ENCODE measurements around the gene MYO16.

Gene MYO16

GRCh38 chr13:109119896-109120295, 490.5 kb downstream of the MYO16 start:
- no peak for DNase-seq (ENCODE audit: low read depth in 2 of 2)

- DNase-seq (ENCODE audit: low read depth in 2 of 2): no peak
These were observed 492.4 kb downstream of the MYO16 start for GRCh38 chr13:109121826-109122225.

GRCh38 chr13:109123971-109124370, 494.6 kb downstream of the MYO16 start:
- no peak for DNase-seq (ENCODE audit: low read depth in 2 of 2)

- no peak for DNase-seq (ENCODE audit: low read depth in 2 of 2)
These were observed 496.8 kb downstream of the MYO16 start for GRCh38 chr13:109126178-109126577.

GRCh38 chr13:109126891-109127641, 497.7 kb downstream of the MYO16 start:
- no peak for DNase-seq (ENCODE audit: low read depth in 2 of 2)

- DNase-seq (ENCODE audit: low read depth in 2 of 2): no peak
These were observed 498.7 kb downstream of the MYO16 start for GRCh38 chr13:109128121-109128520.

GRCh38 chr13:109130093-109130835, 500.9 kb downstream of the MYO16 start:
- no peak for DNase-seq (ENCODE audit: low read depth in 2 of 2)

- DNase-seq (ENCODE audit: low read depth in 2 of 2): no peak
These were observed 502.4 kb downstream of the MYO16 start for GRCh38 chr13:109131698-109132257.

- no peak for DNase-seq (ENCODE audit: low read depth in 2 of 2)
These were observed 505.6 kb downstream of the MYO16 start for GRCh38 chr13:109135018-109135417.

- no peak for DNase-seq (ENCODE audit: low read depth in 2 of 2)
These were observed 507.5 kb downstream of the MYO16 start for GRCh38 chr13:109136873-109137272.

- DNase-seq (ENCODE audit: low read depth in 2 of 2): no peak
These were observed 509.9 kb downstream of the MYO16 start for GRCh38 chr13:109139346-109139745.

GRCh38 chr13:109140054-109140453, 510.6 kb downstream of the MYO16 start:
- no peak for DNase-seq (ENCODE audit: low read depth in 2 of 2)

GRCh38 chr13:109140479-109141349, 511.3 kb downstream of the MYO16 start:
- no peak for DNase-seq (ENCODE audit: low read depth in 2 of 2)

- no peak for DNase-seq (ENCODE audit: low read depth in 2 of 2)
These were observed 512.3 kb downstream of the MYO16 start for GRCh38 chr13:109141706-109142105.

GRCh38 chr13:109144693-109145437, 515.5 kb downstream of the MYO16 start:
- no peak for DNase-seq (ENCODE audit: low read depth in 2 of 2)

- no peak for DNase-seq (ENCODE audit: low read depth in 2 of 2)
These were observed 516.2 kb downstream of the MYO16 start for GRCh38 chr13:109145631-109146030.

- no peak for DNase-seq (ENCODE audit: low read depth in 2 of 2)
These were observed 517.0 kb downstream of the MYO16 start for GRCh38 chr13:109146393-109146792.

GRCh38 chr13:109146912-109147647, 517.7 kb downstream of the MYO16 start:
- DNase-seq (ENCODE audit: low read depth in 2 of 2): no peak

GRCh38 chr13:109148243-109148642, 518.8 kb downstream of the MYO16 start:
- no peak for DNase-seq (ENCODE audit: low read depth in 2 of 2)

- DNase-seq (ENCODE audit: low read depth in 2 of 2): no peak
These were observed 521.3 kb downstream of the MYO16 start for GRCh38 chr13:109150696-109151095.
